HG02610 (cell line): ENCODE data around the gene BUB1B.

Source experiments
- ATAC-seq: cut with Tn5 transposase; IDR thresholded peaks from one replicate; pipeline ENCODE4 v1.9.1; 2021; ENCODE audit warnings: mild to moderate bottlenecking, moderate library complexity; ENCODE audit not compliant: unreplicated experiment

BUB1B gene

DNA sequence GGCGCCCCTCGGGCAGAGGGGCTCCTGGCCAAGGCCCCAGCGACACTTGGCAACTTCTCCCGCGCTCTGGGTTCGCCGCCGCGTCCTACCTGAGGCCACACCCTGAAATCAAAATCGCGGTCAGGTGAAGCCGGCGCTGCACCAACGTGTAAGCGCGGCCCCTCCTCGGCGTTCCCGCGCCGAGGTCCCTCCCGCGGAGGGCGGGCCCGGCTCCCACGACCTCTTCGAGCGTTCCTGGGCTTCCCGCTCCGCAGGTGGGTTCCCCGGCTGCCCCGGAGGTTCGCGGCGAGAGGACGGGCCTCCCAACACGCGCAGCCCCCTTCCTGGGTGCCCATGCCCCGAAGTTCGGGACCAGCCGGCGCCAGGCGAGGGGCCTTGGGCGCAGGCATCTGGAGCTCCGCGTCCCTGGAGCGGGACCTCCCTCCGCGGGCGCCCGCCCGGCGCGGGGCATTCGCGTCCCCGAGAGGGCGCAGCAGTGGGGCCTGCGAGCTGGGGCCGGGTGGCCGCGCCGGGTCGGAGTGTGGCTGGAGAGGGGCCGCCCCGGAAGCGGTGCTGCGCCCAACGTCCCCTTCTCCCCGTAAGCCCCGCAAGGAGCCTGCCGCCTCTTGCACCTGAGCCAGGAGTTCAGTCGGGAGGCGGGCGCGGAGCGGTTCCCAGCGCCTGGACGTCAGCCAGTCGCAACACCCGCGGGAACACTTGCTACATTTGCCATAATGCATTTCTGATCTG, 91.7 kb downstream of the BUB1B start:
- ATAC-seq = no peak

DNA sequence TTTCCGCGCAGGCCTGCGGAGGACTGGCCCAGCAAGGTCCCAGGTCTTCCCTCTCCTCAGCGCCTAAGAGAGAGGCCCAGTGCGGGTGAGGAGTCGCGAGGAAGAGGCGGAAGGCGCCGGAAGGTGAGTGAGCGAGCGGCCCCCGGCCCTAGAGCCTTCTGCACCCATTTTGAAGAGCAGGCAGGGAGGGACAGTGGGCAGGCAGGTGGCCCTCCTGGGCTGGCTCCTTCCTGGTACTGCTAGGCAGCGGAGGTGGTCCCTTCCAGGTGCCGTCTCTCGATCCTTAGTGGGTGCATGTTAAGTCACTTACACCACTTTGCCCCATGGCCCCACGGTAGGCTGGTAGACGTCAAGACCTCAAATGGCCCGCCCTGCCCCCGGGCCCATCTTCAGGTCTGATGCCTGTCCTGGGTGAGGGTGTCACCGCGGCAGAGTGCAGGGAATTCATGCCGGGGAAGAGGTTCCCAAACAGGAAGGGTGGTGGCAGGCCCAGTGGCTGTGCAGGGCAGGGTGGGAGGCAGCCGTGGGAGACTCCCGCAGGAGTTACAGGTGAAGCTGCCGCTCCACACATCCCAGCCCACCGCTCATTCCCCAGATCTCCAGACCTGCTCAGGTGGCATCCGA, 92.4 kb downstream of the BUB1B start:
- ATAC-seq = no peak

DNA sequence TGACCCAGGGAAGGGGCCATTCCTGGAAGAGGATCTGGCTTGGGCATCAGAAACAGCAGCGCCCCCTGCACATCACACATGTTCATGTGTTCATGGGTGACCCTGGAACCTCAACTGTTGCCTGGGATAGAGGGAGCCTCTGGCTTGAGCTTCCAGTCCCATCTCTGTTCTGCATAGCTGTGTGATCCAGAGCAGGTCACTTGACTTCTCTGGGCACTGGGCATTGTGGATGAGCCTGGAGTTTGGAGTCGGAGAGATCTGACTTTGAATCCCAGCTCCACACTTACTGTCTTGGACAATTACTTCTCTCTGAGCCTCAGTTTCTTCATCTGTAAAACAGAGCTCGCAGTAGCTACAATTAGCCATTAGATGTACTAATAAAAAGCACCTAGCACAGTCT, 93.6 kb downstream of the BUB1B start:
- ATAC-seq = no peak

DNA sequence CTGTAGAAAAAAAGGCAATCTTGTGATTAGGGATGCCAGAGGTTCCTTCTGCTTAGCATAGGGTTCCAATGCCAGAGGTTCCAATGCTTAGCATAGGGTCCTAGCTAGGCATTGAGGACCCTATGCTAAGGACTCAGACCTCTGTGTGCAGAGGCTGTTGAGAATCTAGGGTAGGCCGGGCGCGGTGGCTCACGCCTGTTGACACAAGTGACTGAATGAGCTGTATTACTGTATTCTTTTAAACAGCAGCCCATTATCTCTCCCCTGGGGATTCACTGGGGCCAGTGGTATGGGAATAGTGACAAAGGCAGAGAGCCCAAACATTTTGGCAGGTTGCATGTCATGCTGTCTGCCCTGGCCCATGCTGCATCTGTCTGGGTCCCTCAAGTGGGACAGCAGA, 94.2 kb downstream of the BUB1B start:
- no peak for ATAC-seq

DNA sequence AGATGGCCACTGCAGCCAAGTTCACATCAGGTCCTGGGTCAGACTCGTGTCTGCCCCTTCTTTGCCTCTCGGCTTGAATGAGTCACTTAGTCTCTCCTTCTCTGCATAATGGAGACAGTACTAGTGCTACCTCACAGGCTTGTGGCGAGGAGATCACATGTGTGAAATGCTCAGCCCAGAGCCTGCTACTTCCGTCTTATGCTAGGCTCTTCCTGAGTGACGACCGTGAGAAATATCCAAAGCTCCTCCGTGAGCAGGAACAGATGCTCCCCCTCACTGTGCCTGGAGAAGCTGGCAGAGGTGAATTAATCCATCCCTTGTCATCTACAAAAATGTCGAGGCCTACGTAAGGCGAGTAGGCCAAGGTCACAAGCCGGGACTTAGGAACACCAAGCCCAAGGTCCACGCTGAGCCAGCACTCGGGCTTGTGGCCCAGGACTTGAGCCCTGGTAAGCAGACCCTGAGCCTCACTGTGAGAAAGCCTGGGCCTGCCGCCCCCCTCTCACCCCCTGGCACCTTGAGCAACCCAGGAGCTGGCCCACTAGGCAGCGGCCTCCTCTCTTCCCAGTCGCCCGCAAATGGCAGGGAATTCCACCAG, 95.9 kb downstream of the BUB1B start:
- ATAC-seq = no peak

DNA sequence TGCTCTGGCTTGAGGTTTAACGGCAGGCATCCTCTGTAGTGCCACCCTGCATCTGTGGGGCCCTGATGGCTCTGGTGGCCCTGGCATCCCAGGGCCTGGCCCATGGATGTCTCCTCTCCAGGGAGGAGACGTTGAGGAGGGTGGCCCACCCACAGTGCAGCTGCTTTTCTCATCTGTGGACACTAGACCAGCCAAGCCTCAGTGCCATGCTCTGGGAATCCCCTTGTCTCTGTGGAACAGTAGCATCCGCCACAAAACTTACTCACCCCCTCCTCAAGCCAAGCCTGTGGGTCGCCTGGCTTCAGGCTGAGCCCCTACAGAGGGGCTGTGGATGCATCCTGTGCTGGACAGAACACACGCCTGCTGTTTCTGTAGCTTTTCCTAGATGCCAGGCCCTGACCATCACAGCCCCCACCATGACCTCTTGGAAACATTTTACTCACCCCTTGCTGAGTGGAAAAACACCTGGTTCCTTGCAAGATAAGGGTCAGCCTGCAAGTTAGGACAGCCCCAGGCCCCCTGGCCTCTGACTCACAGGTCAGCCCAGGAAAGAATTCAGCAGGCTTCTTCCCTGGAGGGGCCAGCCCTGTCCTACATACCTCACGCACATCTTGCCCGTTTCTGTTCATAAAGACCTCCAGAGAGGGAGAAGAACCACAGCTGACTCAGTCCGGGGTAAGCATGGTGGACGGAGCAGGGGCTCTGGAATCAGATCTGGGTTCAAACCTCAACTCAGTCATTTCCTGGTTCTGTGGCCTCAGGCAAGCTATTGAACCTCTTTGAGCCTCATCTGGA, 97.0 kb downstream of the BUB1B start:
- ATAC-seq = no peak

DNA sequence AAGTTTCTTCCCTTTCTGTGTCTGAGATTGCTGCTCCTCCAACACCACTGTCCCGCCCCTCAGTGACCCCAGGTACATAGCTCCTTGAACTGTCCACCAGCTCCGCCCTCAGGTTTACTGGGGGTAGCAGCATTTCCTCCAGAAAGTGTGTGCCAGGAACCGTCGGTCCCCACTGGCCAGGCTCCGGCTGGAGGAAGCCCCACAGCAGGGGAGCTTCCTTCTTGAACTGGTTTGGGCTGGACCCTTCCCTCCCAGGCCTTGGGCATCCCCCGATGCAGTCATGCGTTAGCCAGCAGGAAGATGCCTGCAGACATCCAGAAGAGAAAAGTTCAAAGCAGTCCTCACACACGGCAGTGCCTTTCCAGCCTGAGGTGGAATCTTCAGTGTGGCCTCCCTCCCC, 97.7 kb downstream of the BUB1B start:
- no peak for ATAC-seq

DNA sequence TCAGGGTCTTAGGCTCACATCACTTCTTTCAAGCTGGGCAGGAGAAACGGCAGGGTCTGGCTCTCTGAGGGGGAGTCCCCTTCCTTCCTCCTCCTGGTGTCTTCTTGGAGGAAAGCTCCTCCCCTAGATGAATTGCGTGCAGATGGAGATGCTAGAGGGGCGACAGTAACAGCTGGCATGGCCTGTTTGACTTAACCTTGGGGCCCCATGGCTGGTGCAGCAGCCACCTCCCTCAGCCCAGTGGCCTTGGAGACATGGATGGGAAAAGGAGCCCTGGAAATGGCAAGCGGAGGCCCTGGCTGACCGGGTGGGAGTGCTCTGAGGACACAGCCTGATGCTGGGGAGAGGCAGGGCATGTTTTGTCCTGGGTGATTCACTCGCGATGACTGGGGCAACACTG, 98.2 kb downstream of the BUB1B start:
- ATAC-seq = no peak

DNA sequence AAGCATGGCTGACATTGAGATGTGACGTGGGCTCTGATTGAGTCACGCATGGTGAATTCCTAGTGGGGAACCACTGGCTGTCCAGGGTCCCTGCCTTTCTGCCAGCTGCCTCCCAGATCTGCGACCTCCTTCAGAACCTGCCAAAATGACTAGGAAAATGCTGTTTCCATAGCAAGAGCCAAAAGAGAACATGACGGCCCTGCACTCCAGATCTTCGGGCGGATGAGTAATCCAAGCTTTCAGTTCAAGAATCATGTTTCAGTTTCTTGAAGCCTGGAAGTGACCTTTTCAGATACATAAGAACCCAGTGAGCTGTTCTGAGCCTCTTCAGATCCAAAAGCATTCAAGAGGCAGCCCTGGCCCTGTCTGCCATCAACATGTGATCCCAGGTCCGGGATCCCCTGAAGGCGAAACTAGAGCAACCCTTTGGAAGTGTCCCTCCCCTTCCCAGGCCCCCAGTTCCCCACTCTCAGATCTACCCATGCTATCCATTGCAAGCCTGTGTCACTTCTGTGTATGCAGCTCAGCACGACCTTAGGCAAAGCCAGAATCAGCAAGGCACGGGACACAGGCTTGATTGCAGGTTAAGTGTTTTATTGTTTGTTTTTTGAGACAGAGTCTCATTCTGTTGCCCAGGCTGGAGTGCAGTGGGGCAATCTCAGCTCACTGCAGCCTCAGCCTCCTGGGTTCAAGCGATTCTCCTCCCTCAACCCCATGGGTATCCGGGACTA, 102.3 kb downstream of the BUB1B start:
- ATAC-seq = no peak

DNA sequence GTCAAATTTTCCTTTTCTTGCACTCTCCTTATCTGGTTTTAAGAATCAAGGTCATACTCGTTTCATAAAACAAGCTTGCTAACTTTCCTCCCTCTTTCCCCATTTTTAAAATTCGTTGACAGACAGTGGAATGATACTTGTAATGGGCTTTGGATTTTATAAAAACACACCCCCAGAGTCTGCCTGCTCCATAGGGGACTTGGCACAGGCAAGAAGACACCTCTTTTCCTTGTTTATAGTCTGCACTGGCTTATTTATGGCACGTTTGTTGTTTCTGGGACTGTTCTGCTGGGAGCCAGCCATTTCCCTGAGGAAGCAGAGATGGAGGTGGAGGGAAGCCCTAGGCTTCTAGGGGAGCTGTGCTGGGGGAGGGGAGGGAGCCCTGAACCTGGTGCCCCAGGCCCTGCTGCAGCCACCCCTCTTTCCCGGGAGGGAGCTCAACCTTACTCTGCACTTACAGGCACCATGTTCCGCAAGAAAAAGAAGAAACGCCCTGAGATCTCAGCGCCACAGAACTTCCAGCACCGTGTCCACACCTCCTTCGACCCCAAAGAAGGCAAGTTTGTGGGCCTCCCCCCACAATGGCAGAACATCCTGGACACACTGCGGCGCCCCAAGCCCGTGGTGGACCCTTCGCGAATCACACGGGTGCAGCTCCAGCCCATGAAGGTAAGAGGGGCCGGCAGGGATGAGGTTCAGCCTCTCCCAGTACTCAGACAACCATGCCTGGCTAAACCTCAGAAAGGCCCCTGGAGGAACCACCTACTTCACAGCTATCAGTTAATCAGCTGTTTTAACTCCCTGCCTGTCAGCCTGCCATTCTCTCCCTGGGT, 103.7 kb downstream of the BUB1B start:
- ATAC-seq = no peak

DNA sequence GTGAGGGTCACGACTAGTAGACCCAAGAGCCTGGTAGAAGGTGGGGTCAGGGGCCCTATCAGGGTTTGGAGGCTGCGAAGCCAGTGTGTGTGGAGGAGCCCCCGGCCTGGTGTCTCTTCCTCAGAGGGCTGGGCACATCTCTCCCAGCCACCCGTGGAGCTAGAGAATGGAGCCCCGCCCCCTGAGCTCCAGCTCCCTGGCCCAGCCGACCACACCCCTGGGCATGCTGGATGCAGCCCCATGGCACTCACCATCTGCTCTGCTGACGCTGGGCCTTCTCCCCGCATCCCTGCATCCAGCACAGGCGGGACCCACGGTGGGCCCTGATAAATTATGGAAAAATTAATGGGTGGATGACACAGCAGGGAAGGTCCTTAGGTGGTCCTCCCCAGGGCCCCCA, 104.5 kb downstream of the BUB1B start:
- ATAC-seq = no peak

DNA sequence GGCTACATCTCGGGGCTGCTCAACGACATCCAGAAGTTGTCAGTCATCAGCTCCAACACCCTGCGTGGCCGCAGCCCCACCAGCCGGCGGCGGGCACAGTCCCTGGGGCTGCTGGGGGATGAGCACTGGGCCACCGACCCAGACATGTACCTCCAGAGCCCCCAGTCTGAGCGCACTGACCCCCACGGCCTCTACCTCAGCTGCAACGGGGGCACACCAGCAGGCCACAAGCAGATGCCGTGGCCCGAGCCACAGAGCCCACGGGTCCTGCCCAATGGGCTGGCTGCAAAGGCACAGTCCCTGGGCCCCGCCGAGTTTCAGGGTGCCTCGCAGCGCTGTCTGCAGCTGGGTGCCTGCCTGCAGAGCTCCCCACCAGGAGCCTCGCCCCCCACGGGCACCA, 105.0 kb downstream of the BUB1B start:
- no peak for ATAC-seq

DNA sequence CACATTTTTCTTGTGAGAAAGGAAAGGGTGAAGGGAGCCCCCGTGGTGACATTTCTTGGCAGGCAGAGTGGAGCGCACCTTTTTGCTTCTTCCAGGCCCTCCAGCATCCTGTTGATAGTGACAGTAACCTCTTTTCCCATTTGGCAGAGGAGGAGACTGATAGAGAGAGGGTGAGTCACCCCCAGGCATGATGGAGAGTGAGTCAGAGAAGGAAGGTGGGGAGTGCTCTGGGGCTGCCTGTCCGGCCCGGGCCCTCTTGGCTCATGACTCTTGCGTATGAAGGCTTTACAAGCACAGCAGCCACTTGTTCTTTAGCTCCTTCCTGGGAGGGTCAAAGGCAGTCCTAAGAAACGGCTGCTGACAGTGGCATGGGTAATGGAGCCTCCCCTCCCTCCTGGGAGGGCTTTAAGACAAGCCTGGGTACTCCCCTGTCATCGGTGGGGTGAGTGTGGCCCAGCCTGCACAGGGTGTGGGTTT, 106.0 kb downstream of the BUB1B start:
- ATAC-seq = no peak

DNA sequence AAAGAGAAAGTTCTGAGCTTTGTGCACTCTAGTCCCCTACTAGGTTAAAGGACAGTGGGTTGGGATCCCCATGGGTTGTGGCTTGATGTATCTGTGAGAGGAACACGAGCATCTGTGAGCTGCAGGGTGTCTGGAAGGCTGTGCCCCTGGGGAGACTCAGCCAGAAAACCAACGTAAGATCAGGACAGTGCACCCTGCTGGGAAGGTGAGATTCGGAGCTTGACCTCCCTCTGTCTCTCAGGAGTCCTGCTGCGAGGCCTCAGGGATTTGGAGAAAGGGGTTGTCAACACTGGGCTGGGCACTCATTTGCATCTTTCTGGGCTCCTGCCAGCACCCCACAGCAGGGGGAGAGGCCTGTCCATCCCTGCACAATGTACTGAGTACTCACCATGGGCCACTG, 106.8 kb downstream of the BUB1B start:
- ATAC-seq = no peak

DNA sequence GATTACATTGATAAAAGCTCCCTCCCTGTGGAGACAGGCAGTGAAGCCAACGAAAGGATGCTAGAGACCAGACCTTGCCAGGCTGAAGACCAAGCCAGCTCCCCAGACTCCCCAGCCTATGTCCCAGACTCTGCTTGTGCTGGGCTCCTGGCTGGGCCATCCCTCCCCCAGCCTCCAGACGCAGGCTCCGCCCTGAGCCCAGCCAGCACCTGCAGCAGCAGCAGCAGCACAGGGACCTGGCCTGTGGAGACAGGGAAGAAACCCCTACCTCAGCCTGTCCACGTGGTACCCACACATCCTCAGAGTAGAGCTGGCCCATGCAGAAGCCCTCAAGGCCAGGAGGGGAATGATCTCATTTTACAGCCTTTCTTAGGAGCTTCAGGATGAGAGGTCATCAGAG, 108.7 kb downstream of the BUB1B start:
- no peak for ATAC-seq

DNA sequence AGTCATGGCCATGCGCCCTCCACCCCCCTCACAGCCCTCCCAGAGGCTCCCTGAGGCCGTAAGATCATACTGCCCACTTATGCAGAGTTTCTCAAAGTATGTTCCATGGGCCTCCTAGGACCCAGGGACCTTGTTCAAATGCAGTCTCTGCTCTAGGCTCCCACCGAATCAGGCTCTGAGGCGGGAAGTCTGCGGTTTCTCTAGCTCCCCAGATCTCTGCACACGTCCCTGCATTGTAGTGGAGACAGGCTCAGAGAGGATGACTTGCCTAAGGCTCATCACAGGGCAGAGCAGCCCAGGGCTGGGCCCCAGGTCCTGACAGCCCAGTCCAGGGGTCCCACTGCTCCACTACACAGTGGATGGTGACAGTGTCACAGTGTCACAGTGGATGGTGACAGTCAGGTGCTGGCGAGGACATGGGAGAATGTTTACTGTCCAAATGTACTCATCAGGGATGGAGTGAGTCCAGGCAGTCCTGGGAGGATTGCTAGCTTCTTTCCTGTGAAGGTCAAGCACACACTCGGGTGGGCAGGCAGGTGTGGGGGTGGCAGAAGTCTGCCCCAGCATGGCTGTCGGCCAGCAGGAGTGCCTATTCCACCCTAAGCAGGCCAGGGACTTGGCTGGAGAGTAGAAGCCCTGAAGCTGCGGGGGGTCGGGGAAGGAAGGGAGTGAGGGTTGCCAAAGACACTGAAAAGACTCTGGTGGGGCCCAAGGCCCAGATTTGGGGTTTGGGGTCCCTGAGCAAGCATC, 109.6 kb downstream of the BUB1B start:
- no peak for ATAC-seq
